HG03139 (cell line): ENCODE results near the gene PCSK5.
A peak's percentile ranks its signal among the peaks of the same experiment; 100 is the strongest.

Experiments used
- ATAC-seq: cut with Tn5 transposase; IDR thresholded peaks from one replicate; pipeline ENCODE4 v1.9.1; 2021; ENCODE audit not compliant: unreplicated experiment

PCSK5 gene

GRCh38 chr9:76373784-76374474 is 483.5 kb downstream of the PCSK5 start:
- no peak for ATAC-seq

GRCh38 chr9:76374783-76375559 is 484.5 kb downstream of the PCSK5 start:
- ATAC-seq = no peak

GRCh38 chr9:76377791-76378190 is 487.3 kb downstream of the PCSK5 start:
- no peak for ATAC-seq

GRCh38 chr9:76378367-76379073 is 488.0 kb downstream of the PCSK5 start:
- ATAC-seq = no peak

GRCh38 chr9:76379494-76379893 is 489.0 kb downstream of the PCSK5 start:
- ATAC-seq = no peak

GRCh38 chr9:76390656-76391055 is 500.2 kb downstream of the PCSK5 start:
- no peak for ATAC-seq

- ATAC-seq = peak; percentile 63
Observed at GRCh38 chr9:76394195-76394959, 503.9 kb downstream of the PCSK5 start, which contains the start of gene RFK. Gene RFK (minus strand): TSS chr9:76394426. CDS start chr9:76394171, 255 bp downstream.

GRCh38 chr9:76394960-76395252 is 504.4 kb downstream of the PCSK5 start:
- ATAC-seq = peak; percentile 50

GRCh38 chr9:76395381-76395780 is 504.9 kb downstream of the PCSK5 start:
- ATAC-seq = no peak

GRCh38 chr9:76396144-76396543 is 505.7 kb downstream of the PCSK5 start:
- ATAC-seq = no peak

- ATAC-seq = no peak
Observed at GRCh38 chr9:76396597-76396996, 506.1 kb downstream of the PCSK5 start.

GRCh38 chr9:76399856-76400255 is 509.4 kb downstream of the PCSK5 start:
- no peak for ATAC-seq

- no peak for ATAC-seq
Observed at GRCh38 chr9:76400534-76401096, 510.1 kb downstream of the PCSK5 start.

GRCh38 chr9:76401176-76401575 is 510.7 kb downstream of the PCSK5 start:
- ATAC-seq = no peak

- no peak for ATAC-seq
Observed at GRCh38 chr9:76401580-76402354, 511.3 kb downstream of the PCSK5 start.

- peak; percentile 92 for ATAC-seq
Observed at GRCh38 chr9:76403352-76403751, 512.9 kb downstream of the PCSK5 start.

GRCh38 chr9:76404401-76404800 is 513.9 kb downstream of the PCSK5 start:
- ATAC-seq = no peak

GRCh38 chr9:76405340-76405739 is 514.9 kb downstream of the PCSK5 start:
- no peak for ATAC-seq

GRCh38 chr9:76405868-76406267 is 515.4 kb downstream of the PCSK5 start:
- ATAC-seq = no peak
